Stimulated activated CD8-positive, alpha-beta memory T cell treated with anti-CD3 and anti-CD28 coated beads, Interleukin-12 subunit alpha, Interleukin-12 subunit beta, amount 100 ng/mL, for 4 hours (primary cell): Measurements from ENCODE around the gene XRCC6.
"Not testable (repeated sequence)": the region's sequence is repeated elsewhere in the genome, so short reads cannot be mapped to it uniquely, and the experiment has no call there.

Experiments used
- DNase-seq: peaks from one replicate; pipeline ENCODE4 v3.0.0-alpha.2; 2020; ENCODE audit warnings: low read depth

Gene XRCC6

GRCh38 chr22:41650821-41651220 lies 29.7 kb downstream of the XRCC6 start:
- no peak for DNase-seq

- DNase-seq = no peak
These were observed 33.2 kb downstream of the XRCC6 start for GRCh38 chr22:41654322-41654721.

DNA sequence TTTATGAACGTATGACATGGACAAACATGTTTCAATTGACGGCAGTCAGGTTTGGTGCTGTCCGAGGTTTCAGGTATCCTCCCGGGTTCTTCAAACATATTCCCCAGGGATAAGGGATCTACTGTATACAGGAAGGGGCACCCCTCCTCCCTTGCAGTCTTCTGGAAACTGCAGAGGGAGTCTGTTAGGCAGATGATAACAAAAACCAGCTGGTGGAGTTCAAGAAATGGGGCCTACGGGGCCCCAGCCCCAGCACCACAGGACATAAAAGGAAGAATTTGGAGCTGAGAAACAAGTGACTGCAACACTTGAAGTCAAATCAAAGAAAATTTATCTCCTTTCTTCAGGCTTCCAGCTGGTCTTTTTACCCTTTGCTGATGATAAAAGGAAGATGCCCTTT lies 35.5 kb downstream of the XRCC6 start:
- DNase-seq = no peak

DNA sequence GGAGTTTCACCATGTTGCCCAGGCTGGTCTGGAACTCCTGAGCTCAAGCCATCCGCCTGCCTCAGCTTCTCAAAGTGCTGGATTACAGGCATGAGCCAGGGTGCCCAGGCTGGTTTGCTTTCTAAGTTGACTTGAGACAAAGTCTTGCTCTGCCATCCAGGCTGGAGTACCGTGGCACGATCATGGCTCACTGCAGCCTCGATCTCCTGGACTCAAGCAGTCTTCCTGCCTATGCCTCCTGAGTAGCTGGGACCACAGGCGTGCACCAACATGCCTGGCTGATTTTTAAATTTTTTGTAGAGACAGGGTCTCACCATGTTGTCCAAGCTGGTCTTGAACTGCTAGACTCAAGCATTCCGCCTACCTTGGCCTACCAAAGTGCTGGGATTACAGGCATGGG lies 36.6 kb downstream of the XRCC6 start:
- DNase-seq = no peak

DNA sequence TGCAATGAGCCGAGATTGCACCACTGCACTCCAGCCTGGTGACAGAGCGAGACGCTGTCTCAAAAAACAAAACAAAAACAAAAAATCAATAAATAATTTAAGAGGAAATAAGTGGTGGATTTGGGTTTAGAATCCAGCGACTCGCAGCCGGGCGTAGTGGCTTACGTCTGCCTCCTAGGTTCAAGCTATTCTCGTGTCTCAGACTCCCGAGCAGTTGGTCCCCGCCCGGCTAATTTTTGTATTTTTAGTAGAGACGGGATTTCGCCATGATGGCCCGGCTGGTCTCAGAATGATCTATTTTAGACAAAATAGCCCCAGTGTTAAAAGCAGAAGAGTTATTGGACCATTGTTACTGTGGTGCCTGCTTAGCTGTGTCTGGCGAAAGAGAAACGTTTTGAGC lies 37.8 kb downstream of the XRCC6 start:
- no peak for DNase-seq

- no peak for DNase-seq
These were observed 38.8 kb downstream of the XRCC6 start for GRCh38 chr22:41659941-41660340.

DNA sequence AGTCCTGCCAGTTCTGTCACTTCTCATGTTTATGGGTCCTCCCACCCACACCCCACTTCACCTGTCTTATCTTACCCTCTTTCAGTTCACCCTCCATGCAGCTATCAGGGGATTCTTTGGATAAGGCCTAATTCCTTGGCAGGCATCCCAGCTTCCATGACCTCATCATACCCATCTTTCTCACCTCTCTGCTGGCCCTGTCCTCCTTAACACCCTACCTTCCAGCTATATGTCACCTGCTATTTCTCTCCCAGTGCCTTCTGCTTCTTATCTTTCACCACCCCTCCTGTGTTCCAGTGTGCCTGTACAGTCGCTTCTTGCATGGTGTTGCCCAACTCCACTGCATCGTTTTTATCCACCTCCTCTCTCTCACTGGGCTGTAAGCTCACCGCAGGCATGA lies 39.3 kb downstream of the XRCC6 start:
- no peak for DNase-seq

DNA sequence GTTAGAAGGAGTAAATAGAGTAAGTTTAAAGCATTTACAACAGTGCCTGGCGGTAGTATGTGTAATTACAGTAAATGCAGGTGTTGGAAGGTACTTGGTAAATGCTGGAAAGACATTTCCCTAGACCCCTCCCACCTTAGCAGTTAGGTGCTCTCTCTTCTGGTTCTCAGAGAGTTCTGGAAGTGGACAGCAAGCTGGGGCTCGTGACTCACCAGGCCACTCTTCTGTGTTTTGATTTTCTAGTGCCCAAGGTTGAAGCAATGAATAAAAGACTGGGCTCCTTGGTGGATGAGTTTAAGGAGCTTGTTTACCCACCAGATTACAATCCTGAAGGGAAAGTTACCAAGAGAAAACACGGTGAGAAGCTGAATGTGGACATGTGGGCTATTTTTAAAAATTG lies 40.0 kb downstream of the XRCC6 start:
- no peak for DNase-seq

DNA sequence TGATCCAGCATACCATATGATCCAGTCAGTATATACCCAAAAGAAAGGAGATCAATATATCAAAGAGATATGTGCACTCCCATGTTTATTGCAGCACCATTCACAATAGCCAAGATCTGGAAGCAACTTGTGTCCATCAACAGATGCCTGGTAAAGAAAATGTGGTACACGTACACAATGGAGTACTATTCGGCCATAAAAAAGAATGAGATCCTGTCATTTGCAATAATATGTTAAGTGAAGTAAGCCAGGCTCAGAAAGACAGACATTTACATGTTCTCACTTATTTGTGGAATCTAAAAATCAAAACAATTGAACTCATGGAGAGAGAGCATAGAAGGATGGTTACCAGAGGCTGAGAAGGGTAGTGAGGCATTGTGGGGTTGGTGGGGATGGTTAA lies 40.6 kb downstream of the XRCC6 start:
- no peak for DNase-seq

DNA sequence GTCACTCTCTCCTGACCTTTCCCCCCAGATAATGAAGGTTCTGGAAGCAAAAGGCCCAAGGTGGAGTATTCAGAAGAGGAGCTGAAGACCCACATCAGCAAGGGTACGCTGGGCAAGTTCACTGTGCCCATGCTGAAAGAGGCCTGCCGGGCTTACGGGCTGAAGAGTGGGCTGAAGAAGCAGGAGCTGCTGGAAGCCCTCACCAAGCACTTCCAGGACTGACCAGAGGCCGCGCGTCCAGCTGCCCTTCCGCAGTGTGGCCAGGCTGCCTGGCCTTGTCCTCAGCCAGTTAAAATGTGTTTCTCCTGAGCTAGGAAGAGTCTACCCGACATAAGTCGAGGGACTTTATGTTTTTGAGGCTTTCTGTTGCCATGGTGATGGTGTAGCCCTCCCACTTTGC lies 42.5 kb downstream of the XRCC6 start:
- not testable (repeated sequence) for DNase-seq

DNA sequence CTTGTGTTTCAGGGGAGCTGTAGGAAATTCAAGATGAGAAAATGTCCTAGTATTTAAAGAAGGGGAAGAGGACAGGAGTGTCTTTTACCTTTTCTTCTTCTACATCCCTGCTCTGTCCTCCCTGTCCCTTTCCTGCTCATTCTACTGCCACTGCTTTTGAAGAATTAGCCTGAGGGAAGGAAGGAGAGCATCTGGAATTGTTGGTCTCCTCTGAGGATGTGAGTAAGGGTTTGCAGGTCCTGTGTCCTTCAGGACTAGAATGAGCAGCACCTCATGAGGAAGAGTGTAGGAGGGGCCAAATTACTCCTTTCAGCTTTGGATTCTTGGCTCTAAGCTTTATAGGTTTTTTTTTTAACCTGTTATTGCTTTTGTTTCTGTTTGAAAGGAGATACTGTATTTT lies 43.4 kb downstream of the XRCC6 start:
- DNase-seq = no peak

- DNase-seq = no peak
These were observed 43.9 kb downstream of the XRCC6 start for GRCh38 chr22:41664951-41665350.

DNA sequence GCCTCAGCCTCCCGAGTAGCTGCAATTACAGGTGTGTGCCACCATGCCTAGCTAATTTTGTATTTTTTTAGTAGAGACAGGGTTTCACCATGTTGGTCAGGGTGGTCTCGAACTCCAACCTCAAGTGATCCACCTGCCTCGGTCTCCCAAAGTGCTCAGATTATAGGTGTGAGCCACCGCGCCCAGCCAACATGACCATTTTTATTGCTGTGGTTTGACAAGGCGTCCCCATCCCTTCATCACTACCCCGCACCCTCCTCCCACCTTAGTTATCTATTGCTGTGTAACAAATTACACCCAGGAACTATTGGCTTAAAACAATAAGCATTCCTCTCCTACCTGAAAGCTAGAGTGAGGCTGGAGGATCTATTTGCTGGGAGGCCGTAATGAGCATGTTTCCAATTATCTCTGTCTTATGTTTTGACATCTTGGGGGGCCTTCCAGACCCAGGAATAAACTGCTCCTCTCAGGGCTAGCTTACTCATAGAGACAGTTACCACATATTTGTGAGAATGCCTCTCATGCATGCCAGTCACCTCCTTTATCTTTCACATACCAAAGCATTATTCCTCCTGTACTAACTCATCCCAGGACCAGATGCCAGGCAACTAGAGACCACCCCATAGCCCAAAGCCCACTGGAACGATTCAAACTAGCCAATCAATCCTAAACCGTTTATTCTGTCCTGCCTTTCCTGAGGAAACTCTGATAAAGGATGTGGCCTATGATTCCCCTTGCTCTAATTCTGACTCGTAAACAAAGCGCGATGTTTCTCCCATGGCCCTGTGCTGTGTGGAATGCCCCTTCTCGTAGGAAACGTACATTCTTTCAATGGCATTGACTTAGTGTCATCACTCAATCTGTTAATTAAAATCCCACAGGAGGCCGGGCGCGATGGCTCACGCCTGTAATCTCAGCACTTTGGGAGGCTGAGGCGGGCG lies 48.1 kb downstream of the XRCC6 start:
- no peak for DNase-seq

DNA sequence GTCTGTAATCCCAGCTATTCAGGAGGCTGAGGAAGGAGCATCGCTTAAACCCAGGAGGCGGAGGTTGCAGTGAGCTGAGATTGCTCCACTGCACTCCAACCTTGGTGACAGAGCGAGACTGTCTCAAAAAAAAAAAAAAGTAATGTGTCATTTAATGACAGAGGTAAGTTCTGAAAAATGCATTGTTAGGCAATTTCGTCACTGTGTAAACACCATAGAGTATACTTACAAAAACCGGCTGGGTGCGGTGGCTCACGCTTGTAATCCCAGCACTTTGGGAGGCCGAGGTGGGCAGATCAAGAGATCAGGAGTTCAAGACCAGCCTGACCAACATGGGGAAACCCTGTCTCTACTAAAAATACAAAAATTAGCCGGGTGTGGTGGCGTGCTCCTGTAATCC lies 51.0 kb downstream of the XRCC6 start:
- DNase-seq = not testable (repeated sequence)

DNA sequence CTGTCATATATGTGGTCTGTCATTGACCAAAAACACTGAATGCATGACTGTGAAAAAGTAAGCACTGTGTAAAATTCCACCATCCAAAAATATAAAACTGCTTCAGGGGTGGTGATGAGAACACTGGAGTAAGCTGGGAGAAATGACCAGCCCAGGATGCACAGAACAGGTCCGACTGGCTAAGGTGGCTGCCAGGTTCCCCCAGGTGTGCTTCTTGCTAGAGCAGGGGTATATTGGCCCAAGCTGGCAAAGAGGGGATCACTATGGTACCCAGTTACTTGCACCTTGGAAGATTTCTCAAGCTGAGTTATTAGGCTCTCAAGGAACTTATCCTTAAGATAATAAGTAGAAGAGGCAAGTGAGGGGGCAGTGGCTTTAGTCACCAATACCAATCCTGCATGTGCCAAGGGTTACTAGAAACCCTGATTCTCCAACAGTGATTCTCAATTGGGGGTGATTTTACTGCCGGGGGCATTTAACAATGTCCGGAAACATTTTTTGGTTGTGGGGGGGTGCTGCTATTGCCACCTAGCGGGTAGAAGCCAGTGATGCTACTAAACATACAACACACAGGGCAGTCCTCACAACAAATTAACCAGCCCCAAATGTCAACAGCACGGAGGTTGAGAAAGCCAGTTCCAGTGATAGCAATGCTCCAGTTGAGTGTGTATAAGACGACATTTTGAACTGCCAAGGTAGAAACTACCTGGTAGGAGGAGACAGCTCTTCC lies 51.9 kb downstream of the XRCC6 start:
- DNase-seq = no peak

- no peak for DNase-seq
These were observed 53.8 kb downstream of the XRCC6 start for GRCh38 chr22:41674846-41675340.

DNA sequence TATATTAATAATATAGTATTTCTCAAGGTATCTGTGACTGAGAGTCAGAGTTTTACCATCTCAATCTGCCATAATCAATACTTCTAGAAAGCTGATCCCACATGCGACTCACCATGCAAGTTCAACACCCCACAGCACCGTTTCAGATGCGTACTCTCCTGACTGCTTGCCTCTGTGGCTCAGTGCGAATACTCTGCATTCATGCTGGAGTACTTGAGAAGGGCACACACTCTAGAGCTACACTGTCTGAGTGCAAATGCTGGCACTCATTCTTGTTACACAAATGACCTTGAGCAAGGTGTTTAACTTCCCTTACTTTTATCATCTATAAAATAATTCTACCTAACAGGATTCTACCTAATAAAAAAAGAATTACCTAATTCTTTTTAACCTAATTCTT lies 55.0 kb downstream of the XRCC6 start:
- DNase-seq = no peak

DNA sequence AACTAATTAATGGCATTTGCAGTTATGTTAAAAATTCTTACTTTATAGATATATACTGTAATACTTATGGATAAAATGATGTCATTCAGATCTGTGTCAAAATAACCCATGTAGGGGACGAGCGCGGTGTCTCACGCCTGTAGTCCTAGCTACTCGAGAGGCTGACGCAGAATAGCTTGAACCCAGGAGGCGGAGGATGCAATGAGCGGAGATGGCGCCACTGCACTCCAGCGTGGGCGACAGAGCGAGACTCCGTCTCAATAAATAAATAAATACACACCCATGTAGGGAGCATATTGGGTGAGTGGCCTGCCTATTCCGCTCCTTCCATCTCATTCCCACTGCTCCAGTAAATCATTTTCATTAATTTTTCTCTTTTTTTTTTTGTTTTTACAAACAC lies 60.5 kb downstream of the XRCC6 start:
- DNase-seq = no peak

- DNase-seq = peak; percentile 71
These were observed 61.1 kb downstream of the XRCC6 start for GRCh38 chr22:41682033-41682807.

- DNase-seq = no peak
These were observed 62.0 kb downstream of the XRCC6 start for GRCh38 chr22:41683052-41683451.

- no peak for DNase-seq
These were observed 62.5 kb downstream of the XRCC6 start for GRCh38 chr22:41683616-41684015.

- DNase-seq = no peak
These were observed 63.1 kb downstream of the XRCC6 start for GRCh38 chr22:41684194-41684593.
